Mucosa of descending colon (tissue), 3 donors: ENCODE data around the gene HMG20A. TPM values are rescaled to one million over a fixed set of nuclear protein-coding genes. Genes with fewer than 3 reads are reported as not detected.
A peak's percentile ranks its signal among the peaks of the same experiment; 100 is the strongest.

Experiments
- ATAC-seq: fragments of 200-7000 bp; cut with Tn5 transposase; one replicate; pipeline ENCODE4 v1.9.1; 2020; ENCODE audit warnings: mild to moderate bottlenecking, moderate library complexity
- DNase-seq, 3 donors: peaks; one replicate each; pipeline ENCODE4 v3.0.0-alpha.2; 2020
- H3K36me3 ChIP-seq: fragments of 200-600 bp; one replicate; pipeline ENCODE4 v1.8.0; 2021; ENCODE audit warnings: low read depth, mild to moderate bottlenecking
- H3K4me1 ChIP-seq: fragments of 200-600 bp; one replicate; pipeline ENCODE4 v1.8.0; 2021; ENCODE audit warnings: low read depth, mild to moderate bottlenecking
- H3K4me3 ChIP-seq: fragments of 200-600 bp; one replicate; pipeline ENCODE4 v1.8.0; 2021; ENCODE audit warnings: mild to moderate bottlenecking
- H3K9me3 ChIP-seq: fragments of 200-600 bp; one replicate; pipeline ENCODE4 v1.8.0; 2021; ENCODE audit warnings: mild to moderate bottlenecking
- intact Hi-C, 2 donors: fragments of 100-400 bp; cut with DNase I in 1 of 2; cut with micrococcal nuclease in 1 of 2; formaldehyde crosslinking; loops; one replicate each; pipeline versions ENCODE4 v1.11.0 to v1.11.1; 2022; cut with DNase I, micrococcal nuclease
- total RNA-seq, 3 donors: library from RNA; stranded (reverse); fragmentation: NEBNext Ultra II Directional in 2 of 3; extraction: Animal tissue kit (Norgen Biotek cat#: 25700) in 2 of 3; gene quantifications; one replicate each; pipeline versions ENCODE4 v1.2.1 to v1.2.4, GENCODE V29; 2021 to 2023
- TF ChIP-seq, protein P1 (sequence below): fragments of 200-600 bp; IDR thresholded peaks from one replicate; pipeline ENCODE4 v1.8.0; 2022; ENCODE audit warnings: antibody characterized with exemption, mild to moderate bottlenecking
- donor health status: DM: no; HTN: no; CAD: no; lungs with moderate emphysema.
- donor health status: DM: no; HTN: no; CAD: no.
- donor health status: DM: no; HTN: yes; CAD: no.

HMG20A gene
- total RNA-seq, 3 donors from 2014 or later: 27.5 to 37.1 (median 34.7) TPM

GRCh38 chr15:77426871-77427270, 6.2 kb downstream of the HMG20A start:
- peaks cover 6% of the 10 kb centered on the region for H3K4me1 ChIP-seq
- TF ChIP-seq, protein P1, sequence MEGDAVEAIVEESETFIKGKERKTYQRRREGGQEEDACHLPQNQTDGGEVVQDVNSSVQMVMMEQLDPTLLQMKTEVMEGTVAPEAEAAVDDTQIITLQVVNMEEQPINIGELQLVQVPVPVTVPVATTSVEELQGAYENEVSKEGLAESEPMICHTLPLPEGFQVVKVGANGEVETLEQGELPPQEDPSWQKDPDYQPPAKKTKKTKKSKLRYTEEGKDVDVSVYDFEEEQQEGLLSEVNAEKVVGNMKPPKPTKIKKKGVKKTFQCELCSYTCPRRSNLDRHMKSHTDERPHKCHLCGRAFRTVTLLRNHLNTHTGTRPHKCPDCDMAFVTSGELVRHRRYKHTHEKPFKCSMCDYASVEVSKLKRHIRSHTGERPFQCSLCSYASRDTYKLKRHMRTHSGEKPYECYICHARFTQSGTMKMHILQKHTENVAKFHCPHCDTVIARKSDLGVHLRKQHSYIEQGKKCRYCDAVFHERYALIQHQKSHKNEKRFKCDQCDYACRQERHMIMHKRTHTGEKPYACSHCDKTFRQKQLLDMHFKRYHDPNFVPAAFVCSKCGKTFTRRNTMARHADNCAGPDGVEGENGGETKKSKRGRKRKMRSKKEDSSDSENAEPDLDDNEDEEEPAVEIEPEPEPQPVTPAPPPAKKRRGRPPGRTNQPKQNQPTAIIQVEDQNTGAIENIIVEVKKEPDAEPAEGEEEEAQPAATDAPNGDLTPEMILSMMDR: no peak
- intact Hi-C loops: no loop called here
- H3K36me3 ChIP-seq: no peaks in the 10 kb centered on the region
- no peaks in the 10 kb centered on the region for H3K9me3 ChIP-seq
- DNase-seq (no peak), ATAC-seq (no peak)
- H3K4me3 ChIP-seq: no peak overlapping the region

DNA sequence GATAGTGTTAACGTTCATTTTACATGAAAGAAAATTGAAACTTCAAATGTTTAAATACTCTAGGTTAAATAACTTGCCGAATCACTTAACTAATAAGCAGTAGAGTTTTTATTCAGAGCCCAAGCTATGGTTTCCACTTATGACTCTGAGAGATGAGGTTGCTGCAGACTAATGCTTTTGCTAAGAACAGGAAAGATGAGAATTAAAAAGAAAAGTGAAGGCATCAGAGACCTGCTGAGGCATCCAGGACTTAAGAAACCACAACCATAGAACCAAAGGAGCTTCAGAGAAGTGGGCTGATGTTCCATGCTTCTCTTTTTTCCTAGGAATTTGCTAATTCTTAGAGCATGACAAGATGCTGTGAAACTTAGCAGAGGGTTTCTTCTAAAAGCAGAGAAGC, 9.5 kb downstream of the HMG20A start:
- no peak for DNase-seq
- no peak for ATAC-seq
- no peaks in the 10 kb centered on the region for H3K9me3 ChIP-seq
- no peak overlapping the region for H3K4me3 ChIP-seq
- intact Hi-C loops: no loop called here
- no peaks in the 10 kb centered on the region for H3K36me3 ChIP-seq
- TF ChIP-seq, protein P1: no peak
- no peaks in the 10 kb centered on the region for H3K4me1 ChIP-seq

DNA sequence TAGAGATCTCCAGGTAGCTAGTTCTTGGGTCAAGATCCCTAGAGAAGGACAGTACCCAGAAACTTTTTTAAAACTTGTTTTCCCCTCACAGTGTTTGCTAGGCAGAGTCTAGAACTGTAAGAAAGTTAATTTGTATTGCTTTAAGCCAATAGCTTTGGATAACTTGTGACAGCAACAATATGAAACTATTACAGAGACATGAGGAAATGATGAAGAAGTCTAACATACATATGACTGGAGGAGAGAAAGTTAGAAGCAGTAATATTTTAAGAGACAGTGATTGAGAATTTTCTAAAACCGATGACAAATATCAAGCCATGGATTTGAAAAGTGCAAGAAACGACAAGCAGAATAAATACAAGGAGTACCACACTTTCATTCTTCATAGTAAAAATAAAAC, 10.0 kb downstream of the HMG20A start:
- no peaks in the 10 kb centered on the region for H3K9me3 ChIP-seq
- ATAC-seq (no peak), DNase-seq (no peak)
- intact Hi-C loops: no loop called here
- TF ChIP-seq, protein P1: no peak
- H3K36me3 ChIP-seq: no peaks in the 10 kb centered on the region
- no peak overlapping the region for H3K4me3 ChIP-seq
- no peaks in the 10 kb centered on the region for H3K4me1 ChIP-seq

DNA sequence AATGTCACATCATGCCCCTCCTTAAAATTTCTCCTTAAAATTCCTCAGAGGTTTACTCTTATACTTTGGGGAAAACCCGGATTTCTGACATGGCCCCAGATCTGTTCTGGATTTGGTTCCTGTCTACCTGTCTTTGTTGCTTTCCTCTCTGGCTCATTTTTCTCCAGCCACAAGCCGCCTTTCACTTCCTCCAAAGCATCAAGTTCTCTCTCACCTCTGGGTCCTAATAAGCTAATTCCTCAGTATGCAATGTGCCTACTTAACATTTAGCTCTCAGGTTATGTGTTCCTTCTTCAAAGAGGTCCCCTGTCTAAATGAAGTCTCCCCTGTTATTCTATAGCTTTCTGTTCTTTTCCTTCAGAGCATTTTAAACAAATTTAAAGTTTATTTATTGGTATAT, 16.1 kb downstream of the HMG20A start:
- H3K4me3 ChIP-seq: no peak overlapping the region
- H3K9me3 ChIP-seq: no peaks in the 10 kb centered on the region
- no peaks in the 10 kb centered on the region for H3K36me3 ChIP-seq
- intact Hi-C loops: no loop called here
- peaks cover 5% of the 10 kb centered on the region for H3K4me1 ChIP-seq
- TF ChIP-seq, protein P1: no peak
- DNase-seq: no peak
- ATAC-seq: no peak

- intact Hi-C loops: no loop called here
- no peak for DNase-seq
- Histone ChIP-seq H3K4me3 (no peak overlapping the region), H3K9me3 (no peaks in the 10 kb centered on the region), H3K4me1 (peaks cover 5% of the 10 kb centered on the region), H3K36me3 (no peaks in the 10 kb centered on the region)
- TF ChIP-seq, protein P1: no peak
- no peak for ATAC-seq
Measured at GRCh38 chr15:77437264-77437663, 16.6 kb downstream of the HMG20A start.

GRCh38 chr15:77440378-77440999, 19.8 kb downstream of the HMG20A start:
- Histone ChIP-seq H3K36me3 (no peaks in the 10 kb centered on the region), H3K4me3 (no peak overlapping the region), H3K9me3 (no peaks in the 10 kb centered on the region), H3K4me1 (peaks cover 9% of the 10 kb centered on the region)
- TF ChIP-seq, protein P1: no peak
- peak; percentile 57 for ATAC-seq
- intact Hi-C loops: no loop called here
- DNase-seq: no peak
